SH-SY5Y (cell line): ENCODE results near the gene HECW1.

Experiments used
- GATA2 ChIP-seq: IDR thresholded peaks from 2 replicates; pipeline ENCODE4 v1.6.1; 2011; ENCODE audit warnings: mild to moderate bottlenecking, low read depth, low read length
- GATA3 ChIP-seq: IDR thresholded peaks from 2 replicates; pipeline ENCODE4 v1.6.1; 2011; ENCODE audit warnings: low read depth, mild to moderate bottlenecking, low read length, moderate library complexity

DNA sequence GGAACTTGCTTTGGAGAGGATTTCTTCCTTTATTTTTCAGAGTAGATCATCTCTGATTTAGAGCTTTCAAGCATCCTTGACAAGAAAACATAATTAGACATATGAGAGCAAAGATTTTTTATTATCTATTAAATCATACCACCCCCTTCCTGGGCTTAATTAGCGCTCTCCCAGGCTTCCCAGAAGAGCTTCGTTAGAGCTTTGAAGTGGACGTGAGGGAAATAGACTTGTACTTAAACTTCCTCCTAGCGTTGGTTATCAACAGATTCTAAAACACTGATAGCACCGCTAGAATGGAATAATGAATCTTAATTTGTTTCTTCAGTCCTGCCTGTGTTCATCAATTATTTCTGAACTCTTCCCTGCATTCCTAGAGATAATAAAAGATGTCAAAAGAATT lies 296.5 kb downstream of the HECW1 start:
- no peak for TF ChIP-seq GATA2
- TF ChIP-seq GATA3: no peak
